Spleen (tissue), 11 donors: Measurements from ENCODE around the gene MIEF1. TPM values are rescaled to one million over a fixed set of nuclear protein-coding genes. Genes with fewer than 3 reads are reported as not detected.
A peak's percentile ranks its signal among the peaks of the same experiment; 100 is the strongest.

Source experiments
- DNase-seq: peaks from one replicate; pipeline ENCODE4 v3.0.0-alpha.2; 2020
- H3K27ac ChIP-seq, 8 donors: fragments of 200-600 bp; sonication (generic) in 7 of 8; 1 replicate in 4 of 8; 2 replicates in 4 of 8; pipeline versions ENCODE4 v1.5.0 to v1.8.0; 2016 to 2021; ENCODE audit warnings: inconsistent platforms in 4 of 8, mild to moderate bottlenecking in 4 of 8, moderate library complexity in 1 of 8
- H3K27me3 ChIP-seq, 7 donors: fragments of 200-600 bp; sonication (generic) in 6 of 7; replicated peaks in 1 of 7; 1 replicate in 4 of 7; 2 replicates in 3 of 7; pipeline versions ENCODE4 v1.5.0 to v1.8.0; 2016 to 2021; ENCODE audit warnings: inconsistent platforms in 3 of 7, mild to moderate bottlenecking in 1 of 7
- H3K36me3 ChIP-seq, 6 donors: fragments of 200-600 bp; sonication (generic) in 5 of 6; 1 replicate in 4 of 6; 2 replicates in 2 of 6; pipeline versions ENCODE4 v1.5.0 to v1.8.0; 2016 to 2021; ENCODE audit warnings: inconsistent platforms in 2 of 6
- H3K4me1 ChIP-seq, 6 donors: fragments of 200-600 bp; sonication (generic) in 5 of 6; 1 replicate in 3 of 6; 2 replicates in 3 of 6; pipeline versions ENCODE4 v1.5.0 to v1.8.0; 2016 to 2021; ENCODE audit warnings: inconsistent platforms in 3 of 6
- H3K4me3 ChIP-seq, 8 donors: fragments of 200-600 bp; sonication (generic) in 7 of 8; 1 replicate in 4 of 8; 2 replicates in 4 of 8; pipeline versions ENCODE4 v1.5.0 to v1.8.0; 2016 to 2021; ENCODE audit warnings: inconsistent platforms in 4 of 8, mild to moderate bottlenecking in 4 of 8, moderate library complexity in 2 of 8
- H3K9me3 ChIP-seq, 8 donors: fragments of 200-600 bp; sonication (generic) in 7 of 8; 1 replicate in 4 of 8; 2 replicates in 4 of 8; pipeline versions ENCODE4 v1.5.0 to v1.8.0; 2016 to 2021; ENCODE audit warnings: inconsistent platforms in 4 of 8
- POLR2A ChIP-seq, 3 donors: fragments of 450-650 bp; IDR thresholded peaks; one replicate each; pipeline ENCODE4 v1.5.1; 2017; ENCODE audit warnings: antibody characterized with exemption in 3 of 3, mild to moderate bottlenecking in 1 of 3
- POLR2AphosphoS5 ChIP-seq, 3 donors: sonication (generic); formaldehyde crosslinking; IDR thresholded peaks; one replicate each; pipeline ENCODE4 v1.5.1; 2017; ENCODE audit warnings: antibody characterized with exemption in 3 of 3
- WGBS, 5 donors: extraction: QIAGEN DNeasy Blood & Tissue Kit in 3 of 5; methylation state at CpG; one replicate each; pipeline versions ENCODE4 v1.1.5 to v1.1.7; 2013 to 2018; 5-methylcytosine and 5-hydroxymethylcytosine counted together
- intact Hi-C: fragments of 100-400 bp; cut with DNase I; formaldehyde crosslinking; loops from one replicate; pipeline ENCODE4 v1.15.0; 2023; ENCODE audit warnings: low total_unique reads
- polyA plus RNA-seq, 3 donors: library from polyadenylated mRNA; stranded (reverse); fragments of 200-250 nt; gene quantifications; one replicate each; pipeline ENCODE4 v1.2.1, GENCODE V29; 2013
- total RNA-seq, 7 donors: library from RNA; depleted of rRNA in 3 of 7; stranded (reverse); fragments of >200 nt in 3 of 7; fragmentation: NEBNext Ultra II Directional in 4 of 7; extraction: Animal tissue kit (Norgen Biotek cat#: 25700) in 4 of 7; gene quantifications; one replicate each; pipeline versions ENCODE4 v1.1.0 to v1.2.1, GENCODE V29; 2016 to 2021
- TF ChIP-seq, protein P1 (sequence below), 11 experiments: fragments of 200-600 bp in 7 of 11; fragments of 450-650 bp in 4 of 11; sonication (generic) in 4 of 11; IDR thresholded peaks in 8 of 11; conservative IDR thresholded peaks in 3 of 11; 1 replicate in 7 of 11; 2 replicates in 4 of 11; pipeline versions ENCODE4 v1.4.0 to v1.8.0; 2016 to 2021; ENCODE audit warnings: antibody characterized with exemption in 11 of 11, inconsistent platforms in 4 of 11, mild to moderate bottlenecking in 1 of 11
- donor health status: healthy with polysubstance abuse.
- donor health status: DM: no; HTN: no; CAD: no; lungs with moderate emphysema.
- donor health status: DM: no; HTN: no; CAD: no.
- donor health status: Bipolar disorder and iron deficiency.
- donor health status: healthy.
- donor health status: DM: no; HTN: no; CAD: no.
- donor health status: DM: yes; HTN: yes; CAD: no.

MIEF1 gene
- total and polyA plus RNA-seq, 10 donors: 5.8 to 31.4 (median 25.9) TPM

DNA sequence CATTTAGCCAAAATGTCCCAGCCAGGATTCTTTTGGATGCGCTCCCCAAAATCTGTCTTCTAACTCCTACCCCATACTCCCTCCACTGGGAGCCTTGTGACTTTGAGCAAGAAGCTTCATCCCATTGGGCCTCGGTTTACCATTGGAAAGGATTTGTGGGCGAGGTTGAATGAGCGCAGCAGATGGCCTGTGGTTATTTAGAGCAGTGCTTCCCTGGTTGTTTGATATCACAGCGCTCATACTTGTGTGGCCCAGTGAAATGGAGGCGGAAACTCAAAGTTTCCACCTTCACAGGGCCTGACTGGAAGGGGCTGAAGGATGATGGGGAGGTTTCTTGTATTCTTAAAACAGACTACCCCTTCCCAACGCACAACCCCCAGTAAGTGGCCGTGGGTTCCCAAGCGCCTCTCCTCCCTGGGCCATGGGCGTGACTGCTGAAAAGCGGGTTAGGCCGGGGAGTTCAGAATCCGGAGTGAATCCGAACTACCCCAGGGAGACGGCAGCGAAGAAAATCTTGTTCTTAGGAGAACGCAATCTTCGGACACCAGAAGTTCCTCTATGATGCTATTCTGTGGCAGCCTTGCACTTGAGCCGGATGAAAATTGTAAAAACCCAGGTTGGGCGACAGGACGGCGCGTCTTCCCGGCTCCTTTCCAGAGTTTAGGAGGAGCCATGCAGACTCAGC, 17.0 kb downstream of the MIEF1 start:
- peaks cover 28 to 75% (median 56%) of the 10 kb centered on the region in 6 donors for H3K4me1 ChIP-seq
- TF ChIP-seq POLR2A (IDR thresholded peaks at IDR 0.05): no peak
- no peak for TF ChIP-seq POLR2AphosphoS5 (IDR thresholded peaks at IDR 0.05)
- TF ChIP-seq, protein P1, sequence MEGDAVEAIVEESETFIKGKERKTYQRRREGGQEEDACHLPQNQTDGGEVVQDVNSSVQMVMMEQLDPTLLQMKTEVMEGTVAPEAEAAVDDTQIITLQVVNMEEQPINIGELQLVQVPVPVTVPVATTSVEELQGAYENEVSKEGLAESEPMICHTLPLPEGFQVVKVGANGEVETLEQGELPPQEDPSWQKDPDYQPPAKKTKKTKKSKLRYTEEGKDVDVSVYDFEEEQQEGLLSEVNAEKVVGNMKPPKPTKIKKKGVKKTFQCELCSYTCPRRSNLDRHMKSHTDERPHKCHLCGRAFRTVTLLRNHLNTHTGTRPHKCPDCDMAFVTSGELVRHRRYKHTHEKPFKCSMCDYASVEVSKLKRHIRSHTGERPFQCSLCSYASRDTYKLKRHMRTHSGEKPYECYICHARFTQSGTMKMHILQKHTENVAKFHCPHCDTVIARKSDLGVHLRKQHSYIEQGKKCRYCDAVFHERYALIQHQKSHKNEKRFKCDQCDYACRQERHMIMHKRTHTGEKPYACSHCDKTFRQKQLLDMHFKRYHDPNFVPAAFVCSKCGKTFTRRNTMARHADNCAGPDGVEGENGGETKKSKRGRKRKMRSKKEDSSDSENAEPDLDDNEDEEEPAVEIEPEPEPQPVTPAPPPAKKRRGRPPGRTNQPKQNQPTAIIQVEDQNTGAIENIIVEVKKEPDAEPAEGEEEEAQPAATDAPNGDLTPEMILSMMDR (IDR thresholded peaks at IDR 0.05 in 8 of 11, conservative IDR thresholded peaks at IDR 0.05 in 3 of 11): no peak
- intact Hi-C loops: loop anchor here (10.0 kb wide), 1 partner anchor 344 kb away; no protein-coding TSS in a partner anchor
- DNase-seq: no peak
- peaks cover 0 to 9% (median 0%) of the 10 kb centered on the region in 8 donors for H3K9me3 ChIP-seq
- H3K4me3 ChIP-seq: peak overlapping the region; percentile 82 to 100 (median 100)
- H3K27me3 ChIP-seq: no peaks in the 10 kb centered on the region
- WGBS, 5 donors: 9 to 13% (median 11%) methylated on average over 20 to 24 of the region's 24 CpGs
- peaks cover 0 to 68% (median 53%) of the 10 kb centered on the region in 6 donors for H3K36me3 ChIP-seq
- H3K27ac ChIP-seq: peak overlapping the region; percentile 96 to 99 (median 98)

DNA sequence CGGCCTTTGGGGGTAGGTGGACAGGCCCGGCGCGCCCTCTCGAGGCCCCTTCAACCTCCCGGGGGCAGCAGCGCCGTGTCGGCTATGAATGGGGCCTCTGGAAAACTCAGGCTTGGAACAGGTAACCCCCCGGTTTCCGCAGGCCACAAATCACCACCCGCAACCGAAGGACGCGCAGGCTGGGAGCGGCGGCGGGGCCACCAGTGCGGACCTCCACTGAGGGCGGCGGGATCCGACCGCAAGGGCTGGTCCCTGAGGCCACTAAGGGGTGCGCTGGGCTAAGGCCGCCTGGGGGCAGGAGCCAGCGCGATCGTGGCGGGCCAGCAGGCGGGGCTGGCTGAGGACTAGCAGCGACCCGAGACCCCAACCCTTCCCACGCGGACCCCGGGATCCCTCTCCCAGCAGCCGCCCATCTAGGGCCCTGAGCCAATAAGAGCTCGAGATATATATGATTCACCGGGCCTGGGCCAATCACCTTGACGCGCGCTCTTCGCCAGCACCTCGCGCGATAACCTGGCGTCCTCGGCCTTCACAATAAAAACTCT, 17.7 kb downstream of the MIEF1 start:
- H3K4me3 ChIP-seq: peak overlapping the region; percentile 82 to 100 (median 100)
- H3K9me3 ChIP-seq: peaks cover 0 to 3% (median 0%) of the 10 kb centered on the region in 8 donors
- 0% methylated on average over 11 to 47 of the region's 47 CpGs for WGBS, 5 donors
- intact Hi-C loops: loop anchor here (10.0 kb wide), 1 partner anchor 345 kb away; no protein-coding TSS in a partner anchor
- H3K27ac ChIP-seq: peak overlapping the region; percentile 96 to 99 (median 98)
- TF ChIP-seq POLR2A (IDR thresholded peaks at IDR 0.05): peak in 1 of 3 donors; percentile 44
- peak in 1 of 3 donors; percentile 1 for TF ChIP-seq POLR2AphosphoS5 (IDR thresholded peaks at IDR 0.05)
- TF ChIP-seq, protein P1 (IDR thresholded peaks at IDR 0.05 in 8 of 11, conservative IDR thresholded peaks at IDR 0.05 in 3 of 11): peak in 7 of 11 experiments; percentile 18 to 60 (median 34)
- no peaks in the 10 kb centered on the region for H3K27me3 ChIP-seq
- peak; percentile 98 for DNase-seq
- peaks cover 33 to 75% (median 58%) of the 10 kb centered on the region in 6 donors for H3K4me1 ChIP-seq
- H3K36me3 ChIP-seq: peaks cover 0 to 68% (median 53%) of the 10 kb centered on the region in 6 donors

DNA sequence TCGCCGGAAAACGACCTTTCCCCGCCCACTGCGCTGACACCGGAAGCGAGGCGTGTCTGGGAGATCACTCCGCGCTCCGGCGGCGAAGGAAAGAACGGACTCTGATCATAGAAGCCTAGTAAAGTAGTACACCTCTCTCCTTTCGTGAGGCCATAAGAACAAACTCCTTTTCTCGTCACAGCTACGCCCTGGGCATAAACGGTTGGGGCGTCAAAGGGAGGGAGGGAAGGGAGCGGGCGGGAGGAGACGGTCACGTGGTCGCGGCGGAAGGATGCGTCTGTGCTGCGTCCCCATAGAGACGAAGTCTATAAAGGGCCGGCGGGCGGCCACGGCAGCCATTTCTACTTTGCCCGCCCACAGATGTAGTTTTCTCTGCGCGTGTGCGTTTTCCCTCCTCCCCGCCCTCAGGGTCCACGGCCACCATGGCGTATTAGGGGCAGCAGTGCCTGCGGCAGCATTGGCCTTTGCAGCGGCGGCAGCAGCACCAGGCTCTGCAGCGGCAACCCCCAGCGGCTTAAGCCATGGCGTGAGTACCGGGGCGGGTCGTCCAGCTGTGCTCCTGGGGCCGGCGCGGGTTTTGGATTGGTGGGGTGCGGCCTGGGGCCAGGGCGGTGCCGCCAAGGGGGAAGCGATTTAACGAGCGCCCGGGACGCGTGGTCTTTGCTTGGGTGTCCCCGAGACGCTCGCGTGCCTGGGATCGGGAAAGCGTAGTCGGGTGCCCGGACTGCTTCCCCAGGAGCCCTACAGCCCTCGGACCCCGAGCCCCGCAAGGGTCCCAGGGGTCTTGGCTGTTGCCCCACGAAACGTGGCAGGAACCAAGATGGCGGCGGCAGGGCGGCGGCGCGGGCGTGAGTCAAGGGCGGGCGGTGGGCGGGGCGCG, 18.4 kb downstream of the MIEF1 start, which contains the start of gene ATF4:
Gene ATF4, plus strand, starts transcription at position 337 of the 880 bp plus-strand sequence. CDS start 884 bp downstream, outside the sequence.
- peak; percentile 96 for DNase-seq
- no peaks in the 10 kb centered on the region for H3K9me3 ChIP-seq
- peak; percentile 95 to 99 (median 97) for TF ChIP-seq POLR2A (IDR thresholded peaks at IDR 0.05)
- TF ChIP-seq, protein P1 (IDR thresholded peaks at IDR 0.05 in 8 of 11, conservative IDR thresholded peaks at IDR 0.05 in 3 of 11): peak in 2 of 11 experiments; percentile 16 to 21
- TF ChIP-seq POLR2AphosphoS5 (IDR thresholded peaks at IDR 0.05): peak; percentile 97 to 100 (median 99)
- H3K36me3 ChIP-seq: peaks cover 0 to 68% (median 52%) of the 10 kb centered on the region in 6 donors
- H3K4me1 ChIP-seq: peaks cover 40 to 77% (median 63%) of the 10 kb centered on the region in 6 donors
- intact Hi-C loops: no loop called here
- peak within 1 kb of the TSS; percentile 96 to 99 (median 98) for H3K27ac ChIP-seq
- H3K4me3 ChIP-seq: peak within 1 kb of the TSS; percentile 82 to 100 (median 100)
- no peaks in the 10 kb centered on the region for H3K27me3 ChIP-seq
- WGBS, 5 donors: 0 to 1% (median 0%) methylated on average over 49 to 86 of the region's 86 CpGs
